Neural progenitor cell (in vitro differentiated cells): ENCODE data around the gene AGAP3. TPM values are rescaled to one million over a fixed set of nuclear protein-coding genes. Genes with fewer than 3 reads are reported as not detected.

ENCODE experiments used
- DNase-seq: peaks from one replicate; pipeline ENCODE4 v3.0.0-alpha.2; 2016; ENCODE audit warnings: low spot score
- H2AFZ ChIP-seq: fragments of 200-600 bp; sonication (generic); replicated peaks from 2 replicates; pipeline ENCODE4 v1.6.1; 2016; ENCODE audit warnings: antibody characterized with exemption
- H3F3A ChIP-seq: fragments of 200-600 bp; sonication (generic); 2 replicates; pipeline ENCODE4 v1.6.1; 2016; ENCODE audit warnings: antibody characterized with exemption, low read depth
- H3K27ac ChIP-seq: fragments of 200-600 bp; sonication (generic); 2 replicates; pipeline ENCODE4 v1.5.1; 2016; ENCODE audit warnings: mild to moderate bottlenecking
- H3K27me3 ChIP-seq: fragments of 200-600 bp; sonication (generic); 2 replicates; pipeline ENCODE4 v1.6.1; 2016; ENCODE audit warnings: mild to moderate bottlenecking, moderate library complexity
- H3K36me3 ChIP-seq: fragments of 200-600 bp; sonication (generic); 2 replicates; pipeline ENCODE4 v1.5.1; 2016
- H3K4me1 ChIP-seq: fragments of 200-600 bp; sonication (generic); 2 replicates; pipeline ENCODE4 v1.6.1; 2016; ENCODE audit warnings: mixed run types
- H3K4me2 ChIP-seq: fragments of 200-600 bp; sonication (generic); 2 replicates; pipeline ENCODE4 v1.6.1; 2016
- H3K4me3 ChIP-seq: fragments of 200-600 bp; sonication (generic); 2 replicates; pipeline ENCODE4 v1.5.1; 2016
- H3K79me2 ChIP-seq: fragments of 200-600 bp; sonication (generic); 2 replicates; pipeline ENCODE4 v1.6.1; 2016; ENCODE audit warnings: low read depth
- H3K9ac ChIP-seq: fragments of 200-600 bp; sonication (generic); 2 replicates; pipeline ENCODE4 v1.6.1; 2016
- H3K9me3 ChIP-seq: fragments of 200-600 bp; sonication (generic); 2 replicates; pipeline ENCODE4 v1.5.1; 2016; ENCODE audit warnings: low read depth
- H4K20me1 ChIP-seq: fragments of 200-600 bp; sonication (generic); 2 replicates; pipeline ENCODE4 v1.6.1; 2016; ENCODE audit warnings: low read depth
- H3K27ac Mint-ChIP-seq: 3 replicates; pipeline ENCODE4 v1.8.0; 2021; ENCODE audit warnings: mixed read lengths
- H3K27me3 Mint-ChIP-seq: 2 replicates; pipeline ENCODE4 v1.8.0; 2022; ENCODE audit warnings: low read depth, mild to moderate bottlenecking, inconsistent platforms, moderate library complexity, mixed read lengths; ENCODE audit not compliant: insufficient read depth
- H3K36me3 Mint-ChIP-seq: 3 replicates; pipeline ENCODE4 v1.8.0; 2021; ENCODE audit warnings: mixed read lengths
- H3K4me1 Mint-ChIP-seq: 3 replicates; pipeline ENCODE4 v1.8.0; 2021; ENCODE audit warnings: mixed read lengths
- H3K4me3 Mint-ChIP-seq: 3 replicates; pipeline ENCODE4 v1.8.0; 2021; ENCODE audit warnings: mild to moderate bottlenecking, moderate library complexity, mixed read lengths
- H3K9me3 Mint-ChIP-seq: 3 replicates; pipeline ENCODE4 v1.8.0; 2020; ENCODE audit warnings: mixed read lengths
- EZH2 ChIP-seq: fragments of 200-600 bp; sonication (generic); IDR thresholded peaks from 2 replicates; pipeline ENCODE4 v1.6.1; 2017; ENCODE audit warnings: antibody characterized with exemption, mild to moderate bottlenecking, moderate library complexity
- EZH2phosphoT487 ChIP-seq: fragments of 200-600 bp; sonication (generic); IDR thresholded peaks from 2 replicates; pipeline ENCODE4 v1.6.1; 2017; ENCODE audit warnings: antibody characterized with exemption
- total RNA-seq: library from RNA; depleted of rRNA; stranded (reverse); fragments of >200 nt; gene quantifications from 2 replicates; pipeline ENCODE4 v1.2.3, GENCODE V29; 2015; ENCODE audit warnings: low replicate concordance
- TF ChIP-seq, protein P1 (sequence below): fragments of 200-600 bp; sonication (generic); IDR thresholded peaks from 2 replicates; pipeline ENCODE4 v1.5.1; 2017; ENCODE audit warnings: antibody characterized with exemption, mild to moderate bottlenecking

The AGAP3 gene
- total RNA-seq, 1 donor from 2014 or later = 38.9 TPM

DNA sequence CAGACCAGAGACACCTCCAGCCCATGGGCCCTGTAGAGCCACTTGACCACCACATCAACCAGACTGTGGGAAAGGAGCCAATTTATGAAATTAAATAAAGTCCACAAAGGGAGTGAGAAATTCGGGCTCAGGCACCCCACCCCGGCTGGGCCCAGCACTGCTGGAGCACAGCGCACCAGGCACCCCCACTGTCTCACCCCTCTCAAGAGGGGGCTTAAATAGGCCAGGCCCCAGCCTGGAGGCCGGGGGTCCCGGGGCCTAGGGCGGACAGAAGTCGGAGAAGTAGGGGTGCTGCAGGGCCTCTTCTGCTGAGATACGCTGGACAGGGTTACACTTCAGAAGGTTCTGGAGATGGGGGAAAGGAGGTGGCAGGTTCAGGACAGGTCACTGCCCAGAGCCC lies 32.5 kb upstream of the AGAP3 start:
- Histone ChIP-seq H3K4me1 (peaks cover 13% of the 10 kb centered on the region), H3K36me3 (no peaks in the 10 kb centered on the region), H3K27me3 (peaks cover 59% of the 10 kb centered on the region), H3K4me2 (no peak overlapping the region), H3K9me3 (no peaks in the 10 kb centered on the region), H3K4me3 (no peak overlapping the region), H3K9ac (no peak overlapping the region), H4K20me1 (peaks cover 43% of the 10 kb centered on the region), H3K27ac (no peak overlapping the region), H3K79me2 (no peaks in the 10 kb centered on the region), H3F3A (peaks cover 9% of the 10 kb centered on the region), H2AFZ (no peak overlapping the region)
- H3K9me3 Mint-ChIP-seq = no peaks in the 10 kb centered on the region
- H3K27me3 Mint-ChIP-seq = peaks cover 16% of the 10 kb centered on the region
- no peak overlapping the region for H3K27ac Mint-ChIP-seq
- H3K36me3 Mint-ChIP-seq = peaks cover 5% of the 10 kb centered on the region
- no peak for DNase-seq
- peaks cover 22% of the 10 kb centered on the region for H3K4me1 Mint-ChIP-seq
- no peak overlapping the region for H3K4me3 Mint-ChIP-seq
- no peak for TF ChIP-seq EZH2phosphoT487
- TF ChIP-seq, protein P1, sequence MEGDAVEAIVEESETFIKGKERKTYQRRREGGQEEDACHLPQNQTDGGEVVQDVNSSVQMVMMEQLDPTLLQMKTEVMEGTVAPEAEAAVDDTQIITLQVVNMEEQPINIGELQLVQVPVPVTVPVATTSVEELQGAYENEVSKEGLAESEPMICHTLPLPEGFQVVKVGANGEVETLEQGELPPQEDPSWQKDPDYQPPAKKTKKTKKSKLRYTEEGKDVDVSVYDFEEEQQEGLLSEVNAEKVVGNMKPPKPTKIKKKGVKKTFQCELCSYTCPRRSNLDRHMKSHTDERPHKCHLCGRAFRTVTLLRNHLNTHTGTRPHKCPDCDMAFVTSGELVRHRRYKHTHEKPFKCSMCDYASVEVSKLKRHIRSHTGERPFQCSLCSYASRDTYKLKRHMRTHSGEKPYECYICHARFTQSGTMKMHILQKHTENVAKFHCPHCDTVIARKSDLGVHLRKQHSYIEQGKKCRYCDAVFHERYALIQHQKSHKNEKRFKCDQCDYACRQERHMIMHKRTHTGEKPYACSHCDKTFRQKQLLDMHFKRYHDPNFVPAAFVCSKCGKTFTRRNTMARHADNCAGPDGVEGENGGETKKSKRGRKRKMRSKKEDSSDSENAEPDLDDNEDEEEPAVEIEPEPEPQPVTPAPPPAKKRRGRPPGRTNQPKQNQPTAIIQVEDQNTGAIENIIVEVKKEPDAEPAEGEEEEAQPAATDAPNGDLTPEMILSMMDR = no peak
- TF ChIP-seq EZH2 = no peak

DNA sequence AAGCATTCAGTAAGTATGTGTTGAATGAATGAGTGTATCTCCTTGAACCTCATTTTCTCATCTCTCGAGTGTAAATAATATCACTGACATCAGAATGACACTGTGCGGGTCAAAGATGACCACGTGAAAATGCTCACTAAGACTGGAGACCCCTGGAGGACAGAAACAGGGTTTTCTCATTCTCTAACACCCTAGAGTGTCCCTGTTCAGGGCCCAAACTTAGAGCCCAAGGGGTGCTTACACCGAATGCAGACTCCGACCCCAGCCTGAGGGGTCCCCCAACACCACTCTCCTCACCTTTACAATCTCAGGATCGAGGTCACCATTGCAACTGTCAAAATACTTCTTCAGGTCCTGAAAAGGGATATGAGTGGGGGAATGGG lies 30.0 kb upstream of the AGAP3 start:
- H2AFZ ChIP-seq = no peak overlapping the region
- H3K4me2 ChIP-seq = peak overlapping the region; percentile 84
- H3K36me3 ChIP-seq = no peaks in the 10 kb centered on the region
- peaks cover 7% of the 10 kb centered on the region for H3K79me2 ChIP-seq
- peaks cover 37% of the 10 kb centered on the region for H4K20me1 ChIP-seq
- peaks cover 39% of the 10 kb centered on the region for H3K27me3 ChIP-seq
- Mint-ChIP-seq H3K36me3 (peaks cover 5% of the 10 kb centered on the region), H3K4me3 (peak overlapping the region; percentile 94), H3K9me3 (no peaks in the 10 kb centered on the region), H3K4me1 (peaks cover 36% of the 10 kb centered on the region), H3K27ac (no peak overlapping the region), H3K27me3 (peaks cover 12% of the 10 kb centered on the region)
- DNase-seq = no peak
- H3F3A ChIP-seq = peaks cover 23% of the 10 kb centered on the region
- no peak overlapping the region for H3K9ac ChIP-seq
- H3K4me1 ChIP-seq = peaks cover 28% of the 10 kb centered on the region
- TF ChIP-seq EZH2phosphoT487 = no peak
- no peak for TF ChIP-seq EZH2
- TF ChIP-seq, protein P1 = no peak
- H3K4me3 ChIP-seq = no peak overlapping the region
- H3K27ac ChIP-seq = no peak overlapping the region
- H3K9me3 ChIP-seq = no peaks in the 10 kb centered on the region

DNA sequence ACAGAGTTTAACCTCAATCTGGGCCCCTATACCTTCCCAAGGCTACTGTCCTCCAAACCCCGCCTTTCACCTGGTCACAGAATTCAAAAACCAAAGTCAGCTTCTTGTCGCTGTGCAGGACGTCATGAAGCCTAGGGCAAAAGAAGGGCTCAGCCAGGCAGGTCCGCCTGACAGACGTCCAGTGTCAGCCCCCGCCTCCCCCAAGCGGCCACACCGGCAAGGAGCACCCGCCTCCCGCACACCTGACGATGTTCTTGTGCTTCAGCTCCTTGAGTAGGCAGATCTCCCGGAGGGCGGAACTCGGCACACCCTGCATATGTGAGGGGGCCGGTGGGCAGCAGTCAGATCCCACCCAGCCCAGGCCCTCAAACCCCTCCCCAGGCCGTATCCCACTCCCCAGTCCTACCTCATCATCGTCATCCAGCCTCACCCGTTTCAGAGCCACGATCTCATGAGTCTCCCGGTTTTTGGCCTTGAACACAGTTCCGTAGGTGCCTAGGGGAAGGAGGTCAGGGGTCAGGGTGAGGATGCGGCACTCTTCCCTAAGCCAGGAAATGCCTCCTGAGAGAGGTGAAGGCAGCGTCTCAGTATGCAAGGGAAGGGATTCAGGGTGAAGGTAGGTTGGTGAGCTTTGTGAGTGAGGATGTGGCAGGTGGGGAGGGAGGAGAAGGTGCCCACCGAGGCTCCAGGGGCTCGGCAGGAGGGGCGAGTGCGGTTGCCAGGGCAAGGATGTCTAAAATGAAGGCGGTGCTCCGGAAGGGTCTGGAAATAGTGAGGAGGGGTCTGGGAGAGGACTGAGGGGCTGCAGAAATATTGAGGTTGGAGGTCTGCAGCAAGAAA lies 29.4 kb upstream of the AGAP3 start:
- Histone ChIP-seq H3K4me1 (peaks cover 34% of the 10 kb centered on the region), H3K27ac (no peak overlapping the region), H3K79me2 (peaks cover 7% of the 10 kb centered on the region), H3K9ac (no peak overlapping the region), H3K4me2 (peak overlapping the region; percentile 84), H3K9me3 (no peaks in the 10 kb centered on the region), H4K20me1 (peaks cover 37% of the 10 kb centered on the region), H3K36me3 (no peaks in the 10 kb centered on the region), H3K4me3 (peak overlapping the region; percentile 77), H3F3A (peaks cover 27% of the 10 kb centered on the region), H2AFZ (no peak overlapping the region), H3K27me3 (peaks cover 39% of the 10 kb centered on the region)
- Mint-ChIP-seq H3K9me3 (no peaks in the 10 kb centered on the region), H3K27me3 (peaks cover 15% of the 10 kb centered on the region), H3K4me3 (peak overlapping the region; percentile 94), H3K36me3 (peaks cover 5% of the 10 kb centered on the region), H3K27ac (peak overlapping the region; percentile 28), H3K4me1 (peaks cover 42% of the 10 kb centered on the region)
- DNase-seq = peak; percentile 57
- TF ChIP-seq, protein P1 = no peak
- peak; percentile 22 for TF ChIP-seq EZH2phosphoT487
- TF ChIP-seq EZH2 = peak; percentile 72
